Ascending aorta (tissue), 2 donors: Measurements from ENCODE around the gene CLIP1. TPM values are rescaled to one million over a fixed set of nuclear protein-coding genes. Genes with fewer than 3 reads are reported as not detected.
A peak's percentile ranks its signal among the peaks of the same experiment; 100 is the strongest.

ENCODE experiments used
- DNase-seq, 2 donors: peaks; one replicate each; pipeline ENCODE4 v3.0.0-alpha.2; 2019; ENCODE audit warnings: low spot score in 2 of 2
- H3K27ac ChIP-seq, 2 donors: fragments of 200-600 bp; sonication (generic); one replicate each; pipeline ENCODE4 v1.5.1; 2016 to 2017; ENCODE audit warnings: mild to moderate bottlenecking in 1 of 2
- H3K27me3 ChIP-seq: fragments of 200-600 bp; sonication (generic); one replicate; pipeline ENCODE4 v1.5.1; 2017
- H3K36me3 ChIP-seq, 2 donors: fragments of 200-600 bp; sonication (generic); one replicate each; pipeline ENCODE4 v1.5.1; 2016
- H3K4me1 ChIP-seq, 2 donors: fragments of 200-600 bp; sonication (generic); one replicate each; pipeline ENCODE4 v1.5.1; 2016 to 2017; ENCODE audit warnings: mild to moderate bottlenecking in 1 of 2
- H3K4me3 ChIP-seq, 2 donors: fragments of 200-600 bp; sonication (generic); one replicate each; pipeline ENCODE4 v1.5.1; 2016 to 2017; ENCODE audit warnings: mild to moderate bottlenecking in 1 of 2
- H3K9me3 ChIP-seq, 2 donors: fragments of 200-600 bp; sonication (generic); one replicate each; pipeline ENCODE4 v1.5.1; 2016
- intact Hi-C: fragments of 100-400 bp; cut with DNase I; formaldehyde crosslinking; loops from one replicate; pipeline ENCODE4 v1.15.1; 2023
- total RNA-seq: library from RNA; depleted of rRNA; stranded (reverse); fragments of >200 nt; gene quantifications from one replicate; pipeline ENCODE4 v1.1.0, GENCODE V29; 2016
- TF ChIP-seq, protein P1 (sequence below), 3 experiments: fragments of 200-600 bp in 2 of 3; fragments of 450-650 bp in 1 of 3; sonication (generic) in 2 of 3; IDR thresholded peaks; one replicate each; pipeline ENCODE4 v1.5.1; 2016 to 2019; ENCODE audit warnings: antibody characterized with exemption in 3 of 3, mild to moderate bottlenecking in 1 of 3, moderate library complexity in 1 of 3

CLIP1 gene
- total RNA-seq, 1 donor from 2014 or later, result 44.7 TPM

DNA sequence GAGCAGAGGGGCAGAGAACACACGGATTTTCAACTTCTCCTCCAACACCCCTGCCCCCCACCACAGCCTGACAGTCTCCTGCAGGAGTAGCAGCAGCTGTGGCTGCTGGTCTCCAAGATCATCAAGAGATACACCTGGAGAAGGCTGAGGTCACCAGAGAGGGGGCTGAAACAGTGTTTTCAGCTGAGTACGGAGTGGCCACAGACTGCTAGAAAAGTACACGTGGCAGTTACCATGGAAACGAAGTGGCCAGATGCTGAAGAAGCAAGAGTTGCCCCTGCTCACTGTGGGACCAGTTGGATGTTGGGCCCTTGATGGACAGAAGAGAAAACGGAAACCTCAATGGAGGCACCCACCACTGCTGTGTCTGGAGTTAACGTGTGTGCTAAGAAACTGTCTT lies 191.7 kb downstream of the CLIP1 start:
- Histone ChIP-seq H3K27me3 (no peaks in the 10 kb centered on the region), H3K27ac (no peak overlapping the region), H3K9me3 (no peaks in the 10 kb centered on the region), H3K4me3 (no peak overlapping the region), H3K4me1 (peaks cover 7 to 8% of the 10 kb centered on the region in 2 donors), H3K36me3 (peaks cover 57 to 60% of the 10 kb centered on the region in 2 donors)
- TF ChIP-seq, protein P1, sequence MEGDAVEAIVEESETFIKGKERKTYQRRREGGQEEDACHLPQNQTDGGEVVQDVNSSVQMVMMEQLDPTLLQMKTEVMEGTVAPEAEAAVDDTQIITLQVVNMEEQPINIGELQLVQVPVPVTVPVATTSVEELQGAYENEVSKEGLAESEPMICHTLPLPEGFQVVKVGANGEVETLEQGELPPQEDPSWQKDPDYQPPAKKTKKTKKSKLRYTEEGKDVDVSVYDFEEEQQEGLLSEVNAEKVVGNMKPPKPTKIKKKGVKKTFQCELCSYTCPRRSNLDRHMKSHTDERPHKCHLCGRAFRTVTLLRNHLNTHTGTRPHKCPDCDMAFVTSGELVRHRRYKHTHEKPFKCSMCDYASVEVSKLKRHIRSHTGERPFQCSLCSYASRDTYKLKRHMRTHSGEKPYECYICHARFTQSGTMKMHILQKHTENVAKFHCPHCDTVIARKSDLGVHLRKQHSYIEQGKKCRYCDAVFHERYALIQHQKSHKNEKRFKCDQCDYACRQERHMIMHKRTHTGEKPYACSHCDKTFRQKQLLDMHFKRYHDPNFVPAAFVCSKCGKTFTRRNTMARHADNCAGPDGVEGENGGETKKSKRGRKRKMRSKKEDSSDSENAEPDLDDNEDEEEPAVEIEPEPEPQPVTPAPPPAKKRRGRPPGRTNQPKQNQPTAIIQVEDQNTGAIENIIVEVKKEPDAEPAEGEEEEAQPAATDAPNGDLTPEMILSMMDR (IDR thresholded peaks at IDR 0.05), result no peak
- DNase-seq, result no peak
- intact Hi-C loops, result no loop called here

DNA sequence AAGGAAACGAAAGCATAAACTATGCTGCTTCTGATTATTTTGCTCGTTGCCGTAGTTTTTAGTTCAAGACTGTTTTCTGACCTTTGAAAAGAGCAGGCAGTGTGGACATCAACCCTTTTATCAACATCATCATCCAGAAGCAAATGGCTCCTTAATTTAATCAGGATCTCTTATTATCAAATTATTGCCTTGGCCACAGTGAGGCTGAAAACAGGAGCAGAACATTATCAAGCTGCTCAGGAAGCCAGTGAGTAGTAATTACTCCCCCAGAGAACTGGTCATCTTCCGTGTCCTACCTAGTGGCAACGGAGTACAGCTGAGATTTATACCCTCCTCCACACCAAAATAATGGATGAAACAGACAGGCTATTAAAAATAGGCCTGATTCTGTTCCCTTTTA lies 194.4 kb downstream of the CLIP1 start:
- intact Hi-C loops, result loop anchor here (5.0 to 10.0 kb wide), 2 partner anchors 433 to 1744 kb away; partner anchors contain the start of genes CCDC92, RHOF and ZNF664
- Histone ChIP-seq H3K36me3 (peaks cover 34 to 44% of the 10 kb centered on the region in 2 donors), H3K27ac (no peak overlapping the region)

DNA sequence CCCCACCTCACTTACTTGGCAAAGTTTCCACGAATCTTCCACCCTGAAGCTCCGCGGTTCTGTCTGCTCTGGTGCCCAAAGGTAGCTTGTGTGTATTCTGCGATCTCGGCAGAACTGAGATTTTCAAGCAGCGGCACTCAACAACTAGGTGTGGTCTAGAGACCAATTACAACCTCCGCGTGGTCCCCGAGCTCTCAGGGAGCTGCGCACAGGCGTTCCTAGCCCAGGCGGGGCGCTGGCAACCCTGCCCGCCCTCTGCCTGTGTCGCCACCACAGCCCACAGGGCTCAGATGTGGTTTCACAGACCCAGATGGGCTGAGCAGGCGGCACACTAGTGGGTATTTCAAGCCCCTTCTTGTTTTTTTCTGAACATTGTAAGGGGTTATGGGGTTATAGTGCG lies 195.1 kb downstream of the CLIP1 start:
- Histone ChIP-seq H3K4me3 (no peak overlapping the region), H3K9me3 (no peaks in the 10 kb centered on the region), H3K27me3 (no peaks in the 10 kb centered on the region), H3K4me1 (peaks cover 10 to 17% of the 10 kb centered on the region in 2 donors), H3K27ac (no peak overlapping the region), H3K36me3 (peaks cover 30 to 44% of the 10 kb centered on the region in 2 donors)
- TF ChIP-seq, protein P1 (IDR thresholded peaks at IDR 0.05), result no peak
- no peak for DNase-seq
- intact Hi-C loops, result loop anchor here (5.0 to 10.0 kb wide), 2 partner anchors 433 to 1745 kb away; partner anchors contain the start of genes CCDC92, RHOF and ZNF664

More for the DNA sequence above, 194.4 kb downstream of the CLIP1 start:
- DNase-seq, result no peak
- H3K9me3 ChIP-seq, result no peaks in the 10 kb centered on the region
- H3K4me1 ChIP-seq, result peaks cover 10 to 17% of the 10 kb centered on the region in 2 donors
- H3K4me3 ChIP-seq, result no peak overlapping the region
- TF ChIP-seq, protein P1 (IDR thresholded peaks at IDR 0.05), result no peak
- no peaks in the 10 kb centered on the region for H3K27me3 ChIP-seq

DNA sequence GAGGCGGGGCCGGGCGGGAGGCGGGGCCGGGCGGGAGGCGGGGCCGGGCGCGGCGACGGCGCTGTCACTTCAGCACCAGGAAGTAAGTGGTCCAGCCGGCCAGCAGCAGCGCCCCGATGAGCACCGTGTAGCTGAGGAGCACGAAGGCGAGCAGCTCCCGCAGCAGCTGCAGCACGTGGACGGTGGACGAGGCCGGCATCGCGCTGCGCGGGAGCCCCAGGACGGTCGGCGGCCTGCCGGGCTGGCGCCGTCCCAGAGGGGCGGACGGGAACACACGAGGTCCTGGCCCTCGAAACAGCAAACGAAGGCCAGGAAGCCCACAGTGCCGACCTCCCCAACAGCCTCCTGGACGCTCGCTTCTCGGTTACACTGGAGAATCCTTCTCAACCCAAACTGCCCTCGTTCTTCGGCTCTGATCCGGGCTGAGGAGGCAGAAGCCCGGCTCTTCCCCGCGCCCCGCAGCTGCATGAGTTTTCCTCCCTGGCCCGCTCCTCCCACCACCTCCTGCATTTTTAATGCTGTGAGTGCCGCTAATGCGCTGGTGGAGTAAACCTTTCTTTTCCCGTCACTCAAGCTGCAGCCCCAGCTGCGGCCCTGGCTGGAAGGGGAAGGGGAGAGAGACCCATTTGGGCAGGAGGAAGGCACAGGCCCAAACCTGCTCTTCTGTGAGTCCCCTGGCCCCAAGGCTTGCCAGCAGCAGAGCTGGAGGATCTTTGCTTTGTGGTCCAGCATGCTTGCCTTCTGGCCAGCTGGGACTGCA lies 195.9 kb downstream of the CLIP1 start:
- intact Hi-C loops, result loop anchor here (1.0 to 10.0 kb wide), 5 partner anchors 40 to 1746 kb away; partner anchors contain the start of genes CCDC92, KNTC1, MLXIP and RHOF
- TF ChIP-seq, protein P1 (IDR thresholded peaks at IDR 0.05), result no peak
- peak overlapping the region; percentile 3 to 19 for H3K27ac ChIP-seq

DNA sequence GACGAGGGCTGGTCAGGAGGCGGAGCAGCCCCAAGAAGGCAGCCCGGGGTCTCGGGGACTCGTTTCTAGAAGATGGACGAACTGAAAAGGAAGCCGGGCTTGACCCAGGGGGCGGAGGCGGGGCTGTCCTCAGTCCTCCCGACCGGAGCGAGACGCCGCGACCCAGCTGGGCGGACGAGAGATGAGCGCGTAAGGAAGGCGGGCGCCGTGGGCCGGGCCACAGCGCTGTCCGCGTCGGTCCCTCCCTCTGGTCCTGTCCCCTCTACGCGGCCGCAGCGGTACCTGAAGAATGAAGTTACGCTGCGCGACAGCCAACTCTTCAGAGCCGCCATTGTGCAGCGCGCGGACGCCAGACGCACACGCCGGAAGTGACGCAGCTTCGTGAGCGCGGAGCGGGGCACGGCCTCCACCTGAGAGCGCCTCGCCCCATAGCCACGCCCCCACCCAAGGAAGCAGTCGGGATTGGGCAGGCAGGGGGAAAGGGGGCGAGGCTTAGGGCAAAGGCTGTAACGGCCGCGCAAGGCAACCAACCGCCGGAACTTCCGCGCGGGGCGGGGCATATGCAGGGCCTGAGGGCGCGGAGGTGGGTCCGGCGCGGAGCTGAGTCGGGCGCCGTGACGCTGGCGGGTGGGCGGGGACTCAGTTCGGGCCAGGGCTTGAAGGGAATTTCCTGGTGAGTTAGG lies 196.6 kb downstream of the CLIP1 start, which contains the start of gene DIABLO:
TSS of gene DIABLO (minus strand) at position 370 of the 683 bp plus-strand sequence. CDS start at position 332, 38 bp downstream.
- intact Hi-C loops, result loop anchor here (1.0 to 10.0 kb wide), 5 partner anchors 40 to 1746 kb away; partner anchors contain the start of genes CCDC92, KNTC1, MLXIP and RHOF
- Histone ChIP-seq H3K27me3 (no peaks in the 10 kb centered on the region), H3K36me3 (peaks cover 26 to 40% of the 10 kb centered on the region in 2 donors), H3K9me3 (no peaks in the 10 kb centered on the region), H3K4me1 (peaks cover 10 to 17% of the 10 kb centered on the region in 2 donors), H3K4me3 (peak within 1 kb of the TSS; percentile 63 to 82), H3K27ac (peak within 1 kb of the TSS; percentile 91)
- TF ChIP-seq, protein P1 (IDR thresholded peaks at IDR 0.05), result peak in 1 of 3 experiments; percentile 5
- peak; percentile 99 to 100 for DNase-seq

More for the DNA sequence above, 195.9 kb downstream of the CLIP1 start:
- H3K27me3 ChIP-seq, result no peaks in the 10 kb centered on the region
- H3K36me3 ChIP-seq, result peaks cover 26 to 40% of the 10 kb centered on the region in 2 donors
- no peak for DNase-seq
- peaks cover 10 to 17% of the 10 kb centered on the region in 2 donors for H3K4me1 ChIP-seq
- H3K9me3 ChIP-seq, result no peaks in the 10 kb centered on the region
- peak overlapping the region; percentile 49 to 67 for H3K4me3 ChIP-seq

Other genes starting within 250 kb of the CLIP1 start
- gene IL31, start 248.4 kb downstream of the CLIP1 start, total RNA-seq, result not detected
- not detected for gene LRRC43, start 239.5 kb downstream of the CLIP1 start, total RNA-seq
- gene B3GNT4, start 219.0 kb downstream of the CLIP1 start, total RNA-seq, result not detected
- 54.8 TPM for gene DIABLO, start 196.6 kb downstream of the CLIP1 start, total RNA-seq
- gene VPS33A, start 156.2 kb downstream of the CLIP1 start, total RNA-seq, result 8.1 TPM
- gene ZCCHC8, start 78.3 kb upstream of the CLIP1 start, total RNA-seq, result 6.4 TPM
- 44.8 TPM for gene RSRC2, start 104.3 kb upstream of the CLIP1 start, total RNA-seq
- gene KNTC1, start 104.6 kb upstream of the CLIP1 start, total RNA-seq, result 10.5 TPM